Activated CD8-positive, alpha-beta T cell treated with anti-CD3 and anti-CD28 coated beads, Interleukin-2, amount 10 ng/mL, durations not matched to agents 7 days and 5 days (primary cell): ENCODE results near the gene RASSF3. TPM values are rescaled to one million over a fixed set of nuclear protein-coding genes. Genes with fewer than 3 reads are reported as not detected.

Experiments
- ATAC-seq: fragments of 150-1000 bp; cut with Tn5 transposase; one replicate; pipeline ENCODE4 v1.10.0; 2021; ENCODE audit warnings: moderate library complexity
- CTCF ChIA-PET: fragments of 350-600 bp; sonication (Branson Sonifier 250); formaldehyde crosslinking; loops from one replicate; lab custom pipeline; 2021; ENCODE audit warnings: antibody characterized with exemption; lab: Charles Lee
- POLR2A ChIA-PET: fragments of 350-600 bp; sonication (Branson Sonifier 250); formaldehyde crosslinking; loops from one replicate; lab custom pipeline; 2021; ENCODE audit warnings: antibody characterized with exemption; lab: Charles Lee
- DNase-seq: peaks from one replicate; pipeline ENCODE4 v3.0.0-alpha.2; 2020
- H3K27ac Mint-ChIP-seq: one replicate; pipeline ENCODE4 v1.8.0; 2021; ENCODE audit warnings: mild to moderate bottlenecking, mixed read lengths
- H3K27me3 Mint-ChIP-seq: one replicate; pipeline ENCODE4 v1.8.0; 2021; ENCODE audit warnings: low read depth, mixed read lengths
- H3K36me3 Mint-ChIP-seq: one replicate; pipeline ENCODE4 v1.8.0; 2021; ENCODE audit warnings: low read depth, mixed read lengths
- H3K4me1 Mint-ChIP-seq: one replicate; pipeline ENCODE4 v1.8.0; 2021; ENCODE audit warnings: low read depth, mixed read lengths
- H3K4me3 Mint-ChIP-seq: one replicate; pipeline ENCODE4 v1.8.0; 2021; ENCODE audit warnings: mild to moderate bottlenecking, mixed read lengths
- H3K9me3 Mint-ChIP-seq: one replicate; pipeline ENCODE4 v1.8.0; 2022; ENCODE audit warnings: mixed read lengths; ENCODE audit not compliant: insufficient read depth
- total RNA-seq, 2 experiments: library from RNA; stranded (reverse); gene quantifications; one replicate each; pipeline ENCODE4 v1.2.3, GENCODE V29; 2021

RASSF3 gene
- total RNA-seq, 2 experiments from 2014 or later = 61.7 to 63.7 TPM

DNA sequence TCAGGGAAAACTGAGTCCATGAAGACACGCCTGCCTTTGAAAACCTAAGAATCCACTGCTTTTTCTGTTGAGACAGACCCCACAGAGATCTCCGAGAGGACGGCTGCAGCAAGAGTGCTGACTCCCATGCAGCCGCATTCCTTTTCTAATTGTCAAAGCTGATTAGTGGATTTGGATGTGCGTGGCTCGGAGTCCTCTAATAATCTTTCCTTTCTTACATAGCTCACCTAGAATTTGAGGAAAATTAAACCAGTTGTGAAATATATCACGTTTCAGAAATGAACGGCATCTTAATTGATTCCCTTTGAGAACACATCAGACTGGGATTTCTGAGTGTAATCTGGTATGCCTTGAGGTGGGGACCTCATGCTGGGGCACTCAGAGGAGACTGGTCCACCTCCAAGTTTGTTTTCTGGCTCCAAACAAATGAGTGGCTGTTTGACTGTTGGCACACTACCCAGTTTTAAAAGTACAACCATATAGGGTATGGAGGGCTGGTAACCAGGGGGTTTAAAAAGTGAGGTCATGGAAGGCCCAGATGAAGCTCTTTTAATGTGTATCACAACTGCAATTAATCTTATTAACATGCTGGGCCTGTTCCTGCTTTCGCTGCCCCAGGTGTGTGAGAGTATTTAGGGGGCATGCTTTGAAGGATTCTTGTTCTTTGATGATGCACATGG is 63.3 kb downstream of the RASSF3 start:
- Mint-ChIP-seq H3K27me3 (no peaks in the 10 kb centered on the region), H3K36me3 (peaks cover 27% of the 10 kb centered on the region), H3K27ac (peak overlapping the region; percentile 86), H3K9me3 (no peaks in the 10 kb centered on the region), H3K4me3 (peak overlapping the region; percentile 54), H3K4me1 (peaks cover 89% of the 10 kb centered on the region)
- CTCF ChIA-PET = interaction anchor here (1.2 to 2.1 kb wide), 4 partner anchors 8 to 125 kb away, joined by 3 to 8 read pairs (median 6); no protein-coding TSS in a partner anchor
- DNase-seq (no peak), ATAC-seq (no peak)
- POLR2A ChIA-PET = interaction anchor here (0.8 to 0.9 kb wide), 2 partner anchors 10 to 12 kb away, joined by 3 read pairs; no protein-coding TSS in a partner anchor

DNA sequence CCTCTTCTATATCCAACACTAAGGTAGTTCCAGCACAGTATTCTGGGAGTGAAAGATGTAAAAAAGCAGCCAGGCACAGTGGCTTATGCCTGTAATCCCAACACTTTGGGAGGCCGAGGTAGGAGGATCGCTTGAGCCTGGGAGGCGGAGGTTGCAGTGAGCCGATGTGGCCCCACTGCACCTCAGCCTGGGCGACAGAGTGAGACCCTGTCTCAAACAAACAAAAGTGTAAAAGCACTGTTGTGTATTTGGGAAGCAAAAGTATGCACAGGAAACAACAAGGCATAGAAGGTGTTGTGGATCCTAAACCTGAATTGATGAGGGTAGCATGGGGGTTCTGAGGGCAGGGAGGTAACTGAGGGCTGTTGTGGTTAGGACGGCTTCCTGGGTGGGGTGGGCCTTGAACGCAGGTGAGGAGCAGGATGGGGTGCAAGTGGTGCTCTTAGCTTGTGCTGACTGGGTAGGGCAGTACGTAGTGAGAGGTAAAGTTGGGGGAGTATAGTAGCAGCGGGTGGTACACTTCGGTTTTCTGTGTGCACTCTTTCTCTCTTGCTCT is 64.2 kb downstream of the RASSF3 start:
- Mint-ChIP-seq H3K4me1 (peaks cover 89% of the 10 kb centered on the region), H3K36me3 (peaks cover 27% of the 10 kb centered on the region), H3K4me3 (peak overlapping the region; percentile 54), H3K9me3 (no peaks in the 10 kb centered on the region), H3K27ac (peak overlapping the region; percentile 86), H3K27me3 (no peaks in the 10 kb centered on the region)
- ChIA-PET CTCF (interaction anchor here (1.0 to 2.1 kb wide), 5 partner anchors 9 to 125 kb away, joined by 3 to 8 read pairs (median 5); no protein-coding TSS in a partner anchor), POLR2A (interaction anchor here (0.9 kb wide), 1 partner anchor 13 kb away, joined by 3 read pairs; no protein-coding TSS in a partner anchor)
- peak; percentile 53 for ATAC-seq
- peak; percentile 77 for DNase-seq

DNA sequence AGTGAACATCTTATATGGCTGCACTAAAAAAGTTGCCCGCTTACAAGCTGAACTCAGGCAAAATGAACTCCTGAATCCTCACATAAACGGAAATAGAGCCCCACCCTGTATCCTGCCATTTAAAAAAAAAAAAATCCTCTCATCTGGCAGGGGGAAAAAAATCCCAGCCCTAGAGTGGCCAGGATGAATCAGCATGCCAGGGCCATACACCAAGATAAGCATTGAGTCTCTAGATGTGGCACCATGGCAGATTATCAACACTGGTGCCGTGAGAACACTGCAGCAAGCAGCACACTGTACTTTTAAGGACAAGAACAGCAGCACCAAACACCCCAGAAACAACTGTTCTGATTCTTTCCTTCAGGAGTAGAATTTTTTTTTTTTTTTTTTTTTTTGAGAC is 65.5 kb downstream of the RASSF3 start:
- DNase-seq (no peak), ATAC-seq (no peak)
- H3K36me3 Mint-ChIP-seq = peaks cover 27% of the 10 kb centered on the region
- peaks cover 90% of the 10 kb centered on the region for H3K4me1 Mint-ChIP-seq
- no peaks in the 10 kb centered on the region for H3K9me3 Mint-ChIP-seq
- ChIA-PET CTCF (interaction anchor here (1.5 to 15.4 kb wide), 3 partner anchors 7 to 20 kb away, joined by 3 to 112 read pairs (median 54); no protein-coding TSS in a partner anchor), POLR2A (no interaction called here)
- peak overlapping the region; percentile 38 for H3K4me3 Mint-ChIP-seq
- H3K27ac Mint-ChIP-seq = peak overlapping the region; percentile 81
- no peaks in the 10 kb centered on the region for H3K27me3 Mint-ChIP-seq

DNA sequence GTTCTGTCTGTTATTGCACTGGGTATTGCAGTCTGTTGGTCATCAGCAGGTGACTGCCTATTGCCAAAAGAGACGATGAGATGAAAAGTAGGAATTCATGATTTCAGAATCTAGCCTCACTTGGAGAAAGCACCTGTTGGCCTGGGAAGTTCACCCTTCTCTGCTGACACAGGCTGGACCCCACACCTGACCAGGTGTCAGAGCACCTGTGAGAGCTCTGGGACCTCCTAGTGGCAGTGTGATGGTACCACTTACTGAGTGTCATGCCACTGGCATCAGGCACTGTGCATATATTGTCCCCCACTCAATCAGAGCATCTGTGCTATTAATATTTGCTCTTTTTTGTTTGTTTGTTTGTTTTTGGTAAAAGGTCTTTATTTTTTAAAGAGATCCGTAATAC is 68.0 kb downstream of the RASSF3 start:
- CTCF ChIA-PET = interaction anchor here (1.0 to 15.4 kb wide), 8 partner anchors 9 to 69 kb away, joined by 3 to 112 read pairs (median 8); no protein-coding TSS in a partner anchor
- ATAC-seq (no peak), DNase-seq (no peak)
- Mint-ChIP-seq H3K4me1 (peaks cover 90% of the 10 kb centered on the region), H3K9me3 (no peaks in the 10 kb centered on the region), H3K27me3 (no peaks in the 10 kb centered on the region), H3K27ac (peak overlapping the region; percentile 88), H3K36me3 (peaks cover 34% of the 10 kb centered on the region), H3K4me3 (no peak overlapping the region)
- POLR2A ChIA-PET = interaction anchor here (0.6 to 8.8 kb wide), 5 partner anchors 9 to 68 kb away, joined by 3 to 71 read pairs (median 3); partner anchors contain the start of gene RASSF3

DNA sequence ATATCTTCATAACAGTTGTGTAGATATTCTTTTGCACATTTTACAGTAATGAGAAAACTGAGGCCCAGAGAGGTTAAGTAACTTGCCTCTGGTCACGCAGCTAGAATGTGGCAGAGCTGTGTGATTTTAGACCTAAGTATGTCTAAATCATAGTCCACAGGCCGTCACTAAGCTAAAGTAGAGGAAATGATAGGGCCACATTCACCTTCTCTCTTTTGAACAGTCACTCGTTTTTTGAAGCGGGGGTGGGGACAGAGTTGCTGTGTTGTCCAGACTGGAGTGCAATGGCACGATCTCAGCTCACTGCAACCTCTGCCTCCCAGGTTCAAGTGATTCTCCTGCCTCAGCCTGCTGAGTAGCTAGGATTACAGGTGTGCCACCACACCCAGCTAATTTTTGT is 68.5 kb downstream of the RASSF3 start:
- Mint-ChIP-seq H3K27ac (peak overlapping the region; percentile 88), H3K36me3 (peaks cover 34% of the 10 kb centered on the region), H3K4me3 (no peak overlapping the region), H3K4me1 (peaks cover 90% of the 10 kb centered on the region), H3K27me3 (no peaks in the 10 kb centered on the region), H3K9me3 (no peaks in the 10 kb centered on the region)
- ChIA-PET CTCF (interaction anchor here (1.0 to 15.4 kb wide), 7 partner anchors 9 to 70 kb away, joined by 3 to 112 read pairs (median 10); no protein-coding TSS in a partner anchor), POLR2A (interaction anchor here (1.0 to 8.8 kb wide), 4 partner anchors 9 to 69 kb away, joined by 3 to 71 read pairs (median 14); partner anchors contain the start of gene RASSF3)
- DNase-seq (peak; percentile 41), ATAC-seq (no peak)

DNA sequence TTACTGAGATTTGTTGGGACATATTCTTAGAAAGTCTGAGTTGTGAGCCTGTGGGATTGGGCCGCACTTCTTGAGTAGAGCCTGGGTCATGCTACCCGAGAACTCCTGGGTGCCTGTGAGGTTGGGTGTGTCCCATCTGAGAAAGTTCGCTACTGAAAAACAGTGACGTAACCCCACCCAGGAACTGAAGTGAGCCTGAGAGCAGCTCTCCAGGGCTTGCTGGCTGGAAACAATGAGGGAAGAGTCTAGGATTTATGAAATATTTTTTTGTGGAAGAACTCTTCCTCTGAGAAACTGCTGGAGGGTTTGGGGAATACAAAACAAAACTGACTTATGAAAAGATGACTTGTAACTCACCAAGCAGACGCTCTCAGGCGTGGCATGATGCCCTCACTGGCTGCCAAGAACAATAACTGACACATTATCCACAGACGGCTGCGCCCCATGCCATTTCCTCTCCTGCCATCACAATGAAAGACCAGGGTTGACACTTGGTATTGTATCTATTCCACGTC is 69.2 kb downstream of the RASSF3 start:
- peak; percentile 74 for ATAC-seq
- POLR2A ChIA-PET = interaction anchor here (1.2 to 8.8 kb wide), 4 partner anchors 10 to 72 kb away, joined by 3 to 71 read pairs (median 14); partner anchors contain the start of gene RASSF3
- CTCF ChIA-PET = interaction anchor here (1.2 to 15.4 kb wide), 5 partner anchors 10 to 130 kb away, joined by 6 to 112 read pairs (median 11); no protein-coding TSS in a partner anchor
- no peaks in the 10 kb centered on the region for H3K27me3 Mint-ChIP-seq
- peaks cover 37% of the 10 kb centered on the region for H3K36me3 Mint-ChIP-seq
- DNase-seq = peak; percentile 69
- peak overlapping the region; percentile 60 for H3K4me3 Mint-ChIP-seq
- peak overlapping the region; percentile 88 for H3K27ac Mint-ChIP-seq
- peaks cover 90% of the 10 kb centered on the region for H3K4me1 Mint-ChIP-seq
- no peaks in the 10 kb centered on the region for H3K9me3 Mint-ChIP-seq

DNA sequence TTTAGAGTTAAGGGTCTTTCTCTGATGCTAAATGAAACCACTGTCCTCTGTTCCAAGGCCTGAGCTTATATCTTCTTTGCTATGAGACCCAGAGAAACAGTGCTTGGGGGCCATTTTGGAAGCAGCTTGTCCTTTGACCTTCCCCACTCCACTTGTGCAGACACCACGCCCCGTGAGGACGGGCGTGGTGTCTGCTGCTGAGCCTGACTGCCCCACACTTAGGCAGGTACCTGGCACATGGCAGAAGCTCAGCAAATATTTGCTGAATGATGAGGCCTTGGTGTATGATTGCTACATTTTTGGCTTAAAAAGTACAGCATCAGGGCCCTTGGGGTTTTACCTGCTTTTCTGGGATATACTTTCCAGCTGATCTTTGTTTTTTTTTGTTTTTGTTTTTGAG is 69.9 kb downstream of the RASSF3 start:
- ATAC-seq = no peak

DNA sequence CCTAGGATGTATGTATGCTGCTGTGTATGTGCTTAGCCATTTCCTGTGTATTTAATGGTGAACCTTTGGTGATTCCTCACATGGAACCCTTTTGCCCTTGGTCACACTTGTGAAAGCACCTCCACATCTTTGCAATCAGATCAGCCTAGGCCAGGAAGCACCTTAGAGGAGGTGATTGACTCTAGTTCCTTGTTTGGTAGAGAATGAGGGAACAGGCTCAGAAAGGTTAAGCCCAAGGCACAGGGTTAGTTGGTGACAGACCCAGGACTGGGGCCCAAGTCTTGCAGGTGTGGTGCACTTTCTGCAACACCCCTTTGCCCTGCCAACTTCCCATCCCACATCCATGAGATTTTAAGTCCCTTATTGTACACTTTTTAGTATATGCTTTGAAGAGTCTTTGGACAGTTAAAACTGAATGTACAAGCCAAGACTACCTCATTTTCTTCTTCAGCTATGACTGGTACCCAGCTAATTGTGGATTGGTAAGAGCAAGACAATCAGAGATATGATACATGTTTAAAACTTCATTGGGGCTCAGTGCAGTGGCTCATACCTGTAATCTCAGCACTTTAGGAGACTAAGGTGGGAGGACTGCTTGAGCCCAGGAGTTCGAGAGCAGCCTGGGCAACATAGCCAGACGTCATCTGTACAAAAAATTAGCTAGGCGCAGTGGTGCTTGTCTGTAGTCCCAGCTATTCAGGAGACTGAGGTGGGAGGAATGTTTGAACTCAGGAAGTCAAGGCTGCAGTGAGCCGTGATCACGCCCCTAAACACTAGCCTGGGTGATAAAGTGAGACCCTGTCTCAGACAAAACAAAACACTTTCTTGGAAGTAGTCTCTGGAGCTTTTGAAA is 71.1 kb downstream of the RASSF3 start:
- ChIA-PET POLR2A (interaction anchor here (0.6 to 8.8 kb wide), 5 partner anchors 8 to 72 kb away, joined by 3 to 71 read pairs (median 4); partner anchors contain the start of gene RASSF3), CTCF (interaction anchor here (1.6 to 15.4 kb wide), 4 partner anchors 13 to 132 kb away, joined by 5 to 112 read pairs (median 38); no protein-coding TSS in a partner anchor)
- ATAC-seq (peak; percentile 7), DNase-seq (no peak)
- Mint-ChIP-seq H3K27ac (peak overlapping the region; percentile 88), H3K4me1 (peaks cover 94% of the 10 kb centered on the region), H3K36me3 (peaks cover 46% of the 10 kb centered on the region), H3K27me3 (no peaks in the 10 kb centered on the region), H3K4me3 (no peak overlapping the region), H3K9me3 (no peaks in the 10 kb centered on the region)

More for the DNA sequence above, 69.9 kb downstream of the RASSF3 start:
- Mint-ChIP-seq H3K27ac (peak overlapping the region; percentile 88), H3K27me3 (no peaks in the 10 kb centered on the region), H3K9me3 (no peaks in the 10 kb centered on the region), H3K4me1 (peaks cover 92% of the 10 kb centered on the region), H3K36me3 (peaks cover 41% of the 10 kb centered on the region), H3K4me3 (peak overlapping the region; percentile 60)
- no peak for DNase-seq
- CTCF ChIA-PET = interaction anchor here (1.2 to 15.4 kb wide), 5 partner anchors 9 to 131 kb away, joined by 5 to 112 read pairs (median 11); no protein-coding TSS in a partner anchor
- POLR2A ChIA-PET = interaction anchor here (0.5 to 8.8 kb wide), 6 partner anchors 10 to 73 kb away, joined by 3 to 71 read pairs (median 4); partner anchors contain the start of gene RASSF3

DNA sequence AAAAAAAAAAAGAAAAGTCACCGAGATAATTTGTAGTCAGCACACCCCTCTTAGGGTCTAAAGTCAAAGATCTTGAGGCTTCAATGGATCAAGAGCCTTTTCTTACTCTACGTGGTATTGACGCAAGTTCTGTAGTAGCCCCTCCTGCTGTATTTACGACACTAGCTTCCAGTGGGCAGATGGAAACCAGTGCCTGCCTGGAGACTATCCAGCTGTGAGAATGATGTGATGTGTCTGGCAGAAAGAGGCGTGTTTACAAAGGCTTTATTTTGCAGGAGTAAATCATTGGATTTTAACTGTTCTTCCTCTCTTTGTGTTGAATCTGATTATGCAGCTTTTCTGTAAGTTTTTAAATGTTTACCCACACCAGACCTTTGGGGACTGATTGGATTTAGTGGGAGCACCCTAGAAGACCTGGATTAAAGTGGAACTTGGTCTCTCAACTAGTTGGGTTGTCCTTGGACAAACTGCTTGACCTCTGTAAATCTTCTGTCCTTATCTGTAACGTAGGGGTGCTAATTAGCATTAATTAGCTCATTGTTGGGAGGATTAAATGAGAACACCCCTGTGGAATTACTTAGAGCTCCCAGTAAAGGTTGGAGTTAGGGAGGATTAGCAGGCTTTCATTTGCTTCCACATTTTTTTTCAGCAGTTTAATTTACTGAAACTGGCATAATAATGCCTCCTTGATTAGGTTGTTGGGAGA is 72.4 kb downstream of the RASSF3 start:
- Mint-ChIP-seq H3K4me3 (no peak overlapping the region), H3K9me3 (no peaks in the 10 kb centered on the region), H3K36me3 (peaks cover 54% of the 10 kb centered on the region), H3K4me1 (peaks cover 90% of the 10 kb centered on the region), H3K27me3 (no peaks in the 10 kb centered on the region), H3K27ac (no peak overlapping the region)
- DNase-seq (no peak), ATAC-seq (no peak)
- ChIA-PET POLR2A (interaction anchor here (1.1 to 8.8 kb wide), 2 partner anchors 9 to 13 kb away, joined by 3 to 71 read pairs; no protein-coding TSS in a partner anchor), CTCF (interaction anchor here (1.4 to 15.4 kb wide), 7 partner anchors 10 to 133 kb away, joined by 3 to 112 read pairs (median 6); partner anchors contain the start of gene RASSF3)
